HG02852 (cell line): Measurements from ENCODE around the gene LIPE.
A peak's percentile ranks its signal among the peaks of the same experiment; 100 is the strongest.
"Not testable (repeated sequence)": the region's sequence is repeated elsewhere in the genome, so short reads cannot be mapped to it uniquely, and the experiment has no call there.

Experiments
- ATAC-seq: cut with Tn5 transposase; IDR thresholded peaks from one replicate; pipeline ENCODE4 v1.9.1; 2021; ENCODE audit warnings: mild to moderate bottlenecking, moderate library complexity; ENCODE audit not compliant: unreplicated experiment

The LIPE gene

GRCh38 chr19:42427313-42427712, at the start of gene LIPE:
LIPE (minus strand) TSS chr19:42427388; CDS start chr19:42427149, 239 bp downstream.
- no peak for ATAC-seq

GRCh38 chr19:42475366-42475765, 48.2 kb upstream of the LIPE start:
- no peak for ATAC-seq

- no peak for ATAC-seq
Observed at GRCh38 chr19:42474743-42475142, 47.6 kb upstream of the LIPE start.

GRCh38 chr19:42473686-42474085, 46.5 kb upstream of the LIPE start:
- no peak for ATAC-seq

- no peak for ATAC-seq
Observed at GRCh38 chr19:42472402-42473147, 45.4 kb upstream of the LIPE start.

GRCh38 chr19:42471554-42472249, 44.5 kb upstream of the LIPE start:
- no peak for ATAC-seq

- no peak for ATAC-seq
Observed at GRCh38 chr19:42469311-42470235, 42.4 kb upstream of the LIPE start.

GRCh38 chr19:42468273-42468796, 41.1 kb upstream of the LIPE start:
- no peak for ATAC-seq

- no peak for ATAC-seq
Observed at GRCh38 chr19:42467183-42467760, 40.1 kb upstream of the LIPE start.

GRCh38 chr19:42466521-42467182, 39.5 kb upstream of the LIPE start:
- peak; percentile 24 for ATAC-seq

- peak; percentile 66 for ATAC-seq
Observed at GRCh38 chr19:42465827-42466280, 38.7 kb upstream of the LIPE start.

- no peak for ATAC-seq
Observed at GRCh38 chr19:42461700-42462324, 34.6 kb upstream of the LIPE start.

GRCh38 chr19:42461231-42461630, 34.0 kb upstream of the LIPE start:
- not testable (repeated sequence) for ATAC-seq

- ATAC-seq = no peak
Observed at GRCh38 chr19:42459926-42460325, 32.7 kb upstream of the LIPE start.

GRCh38 chr19:42455621-42456081, 28.5 kb upstream of the LIPE start:
- ATAC-seq = no peak

- ATAC-seq = no peak
Observed at GRCh38 chr19:42455086-42455485, 27.9 kb upstream of the LIPE start.

GRCh38 chr19:42452590-42452989, 25.4 kb upstream of the LIPE start:
- ATAC-seq = no peak

- ATAC-seq = peak; percentile 57
Observed at GRCh38 chr19:42450314-42450934, 23.2 kb upstream of the LIPE start.

- ATAC-seq = not testable (repeated sequence)
Observed at GRCh38 chr19:42448306-42448705, 21.1 kb upstream of the LIPE start.
